ENCODE measurements around the gene OPTN. TPM values are rescaled to one million over a fixed set of nuclear protein-coding genes. Genes with fewer than 3 reads are reported as not detected.
A peak's percentile ranks its signal among the peaks of the same experiment; 100 is the strongest.

OPTN gene
- total RNA-seq, 4 donors from 2014 or later = 69.0 to 103 (median 82.2) TPM

GRCh38 chr10:13100349-13101294 lies 659 bp downstream of the OPTN start:
- Histone ChIP-seq H3K9me3 (no peaks in the 10 kb centered on the region), H3K27me3 (no peaks in the 10 kb centered on the region), H3K36me3 (peaks cover 0 to 11% of the 10 kb centered on the region in 2 donors), H3K4me3 (peak overlapping the region; percentile 89 to 99), H3K27ac (peak overlapping the region; percentile 89 to 99 (median 96)), H3K4me1 (peaks cover 0 to 45% (median 7%) of the 10 kb centered on the region in 3 donors)
- ATAC-seq = peak; percentile 35
- 3 to 9% methylated on average over 9 to 13 of the region's 35 CpGs for WGBS, 2 donors (ENCODE audit: low coverage in 1 of 2)
- TF ChIP-seq POLR2A (IDR thresholded peaks at IDR 0.05) = no peak
- no peak for TF ChIP-seq CTCF (IDR thresholded peaks at IDR 0.05)
- TF ChIP-seq EP300 (IDR thresholded peaks at IDR 0.05) = no peak
- no peak for TF ChIP-seq POLR2AphosphoS5 (IDR thresholded peaks at IDR 0.05)

GRCh38 chr10:13102002-13102794 lies 2.2 kb downstream of the OPTN start:
- peak; percentile 19 for ATAC-seq
- Histone ChIP-seq H3K9me3 (no peaks in the 10 kb centered on the region), H3K27me3 (no peaks in the 10 kb centered on the region), H3K27ac (peak overlapping the region; percentile 6 to 99 (median 74)), H3K36me3 (peaks cover 0 to 11% of the 10 kb centered on the region in 2 donors), H3K4me3 (peak overlapping the region in 1 of 2 donors; percentile 32), H3K4me1 (peaks cover 0 to 46% (median 7%) of the 10 kb centered on the region in 3 donors)
- WGBS, 2 donors (ENCODE audit: low coverage in 1 of 2) = 60 to 62% methylated on average over 5 to 13 of the region's 13 CpGs
- TF ChIP-seq EP300 (IDR thresholded peaks at IDR 0.05) (no peak), POLR2AphosphoS5 (IDR thresholded peaks at IDR 0.05) (no peak), CTCF (IDR thresholded peaks at IDR 0.05) (no peak), POLR2A (IDR thresholded peaks at IDR 0.05) (no peak)

- Histone ChIP-seq H3K36me3 (peaks cover 0 to 14% of the 10 kb centered on the region in 2 donors), H3K9me3 (no peaks in the 10 kb centered on the region), H3K4me1 (peaks cover 0 to 46% (median 7%) of the 10 kb centered on the region in 3 donors), H3K4me3 (no peak overlapping the region), H3K27me3 (no peaks in the 10 kb centered on the region), H3K27ac (no peak overlapping the region)
- TF ChIP-seq POLR2AphosphoS5 (IDR thresholded peaks at IDR 0.05) = no peak
- TF ChIP-seq EP300 (IDR thresholded peaks at IDR 0.05) = no peak
- TF ChIP-seq CTCF (IDR thresholded peaks at IDR 0.05) = no peak
- no peak for TF ChIP-seq POLR2A (IDR thresholded peaks at IDR 0.05)
- 82 to 89% methylated on average over 2 of the region's 2 CpGs for WGBS, 2 donors (ENCODE audit: low coverage in 1 of 2)
- no peak for ATAC-seq
Observed at GRCh38 chr10:13103554-13103953, 3.6 kb downstream of the OPTN start.

GRCh38 chr10:13104697-13105096 lies 4.7 kb downstream of the OPTN start:
- 94 to 100% methylated on average over 1 to 14 of the region's 14 CpGs for WGBS, 2 donors (ENCODE audit: low coverage in 1 of 2)
- Histone ChIP-seq H3K27ac (no peak overlapping the region), H3K4me3 (no peak overlapping the region), H3K4me1 (peaks cover 0 to 38% (median 3%) of the 10 kb centered on the region in 3 donors), H3K27me3 (no peaks in the 10 kb centered on the region), H3K36me3 (peaks cover 0 to 25% of the 10 kb centered on the region in 2 donors), H3K9me3 (no peaks in the 10 kb centered on the region)
- ATAC-seq = no peak
- TF ChIP-seq EP300 (IDR thresholded peaks at IDR 0.05) (no peak), CTCF (IDR thresholded peaks at IDR 0.05) (no peak), POLR2A (IDR thresholded peaks at IDR 0.05) (no peak), POLR2AphosphoS5 (IDR thresholded peaks at IDR 0.05) (no peak)

All from gastroesophageal sphincter (tissue), 4 donors.